Sigmoid colon (tissue), 4 donors: Measurements from ENCODE around the gene EPHA4.

Source experiments
- CTCF ChIP-seq, 4 experiments: fragments of 450-650 bp in 3 of 4; fragments of 200-600 bp in 1 of 4; IDR thresholded peaks; one replicate each; pipeline ENCODE4 v1.5.1; 2016 to 2019; ENCODE audit warnings: antibody characterized with exemption in 4 of 4, mild to moderate bottlenecking in 3 of 4, moderate library complexity in 2 of 4
- POLR2A ChIP-seq, 2 donors: fragments of 450-650 bp; IDR thresholded peaks; one replicate each; pipeline ENCODE4 v1.6.1; 2016; ENCODE audit warnings: antibody characterized with exemption in 2 of 2, mild to moderate bottlenecking in 2 of 2, moderate library complexity in 2 of 2
- POLR2AphosphoS5 ChIP-seq, 4 donors: sonication (generic); formaldehyde crosslinking; IDR thresholded peaks; one replicate each; pipeline ENCODE4 v1.6.1; 2017; ENCODE audit warnings: antibody characterized with exemption in 4 of 4

- no peak for TF ChIP-seq CTCF (IDR thresholded peaks at IDR 0.05)
- TF ChIP-seq POLR2AphosphoS5 (IDR thresholded peaks at IDR 0.05) = no peak
- no peak for TF ChIP-seq POLR2A (IDR thresholded peaks at IDR 0.05)
Measured at GRCh38 chr2:221562226-221562625, 9.9 kb downstream of the EPHA4 start.
